Activated T-cell treated with anti-CD3 and anti-CD28 coated beads for 24 hours (primary cell): ENCODE data around the gene FCRL5.
"Not testable (repeated sequence)": the region's sequence is repeated elsewhere in the genome, so short reads cannot be mapped to it uniquely, and the experiment has no call there.

Source experiments
- DNase-seq: peaks from one replicate; pipeline ENCODE4 v3.0.0-alpha.2; 2020; ENCODE audit warnings: low read depth

Gene FCRL5

DNA sequence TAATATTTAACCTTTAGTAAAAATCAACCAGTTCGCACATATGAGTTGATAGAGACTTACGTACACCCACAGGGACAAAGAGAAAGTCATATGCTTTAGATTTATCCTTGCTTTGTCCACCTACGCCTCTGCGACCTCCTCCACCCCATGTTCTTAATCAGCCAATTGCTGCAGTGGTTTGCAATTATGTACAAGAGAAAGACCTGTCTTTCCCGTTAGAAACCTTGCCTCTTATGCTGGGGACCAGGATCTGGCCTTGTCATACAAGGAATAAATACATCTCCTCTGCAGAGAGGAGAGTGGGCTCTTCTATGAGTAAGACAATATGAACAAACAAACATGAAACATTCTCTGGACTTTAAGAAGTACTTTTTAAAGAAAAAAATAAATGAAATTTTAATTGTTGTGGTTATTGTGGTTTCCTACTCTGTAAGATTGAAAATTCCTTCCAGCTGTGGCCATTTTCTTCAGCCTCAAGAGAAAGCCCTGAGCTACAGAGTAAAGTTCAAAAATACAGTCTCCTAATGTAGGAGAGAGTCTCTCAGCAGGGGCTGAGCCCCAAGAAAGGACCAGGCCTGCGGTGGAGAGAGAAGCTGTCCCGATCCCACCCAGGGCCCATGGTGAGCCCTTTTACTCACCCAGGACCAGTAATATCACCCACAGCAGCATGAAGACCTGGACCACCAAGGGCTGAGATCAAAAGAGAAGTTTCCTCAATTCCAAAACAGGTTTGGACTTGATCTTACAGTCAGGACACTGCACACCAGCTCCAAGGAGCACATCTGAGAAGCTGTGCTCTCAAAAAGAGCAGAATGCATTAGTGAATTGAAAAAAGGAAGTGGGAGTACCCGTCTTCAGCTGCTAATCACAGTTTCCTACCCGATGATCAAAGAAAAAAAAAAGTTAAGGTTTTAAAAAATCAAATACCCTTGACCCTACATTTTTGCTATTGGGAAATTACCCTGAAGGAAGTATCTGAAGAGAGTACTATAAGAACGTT is at the start of gene FCRL5:
FCRL5 (minus strand) TSS at position 822 of the 1,000 bp plus-strand sequence; CDS start at position 669, 153 bp downstream.
- no peak for DNase-seq

GRCh38 chr1:157600236-157600635 is 47.9 kb upstream of the FCRL5 start:
- no peak for DNase-seq

- no peak for DNase-seq
Measured at GRCh38 chr1:157597959-157598667, 45.8 kb upstream of the FCRL5 start, which contains the start of gene FCRL4. TSS of gene FCRL4 (minus strand) at chr1:157598085. CDS start at chr1:157597944, 141 bp downstream.

DNA sequence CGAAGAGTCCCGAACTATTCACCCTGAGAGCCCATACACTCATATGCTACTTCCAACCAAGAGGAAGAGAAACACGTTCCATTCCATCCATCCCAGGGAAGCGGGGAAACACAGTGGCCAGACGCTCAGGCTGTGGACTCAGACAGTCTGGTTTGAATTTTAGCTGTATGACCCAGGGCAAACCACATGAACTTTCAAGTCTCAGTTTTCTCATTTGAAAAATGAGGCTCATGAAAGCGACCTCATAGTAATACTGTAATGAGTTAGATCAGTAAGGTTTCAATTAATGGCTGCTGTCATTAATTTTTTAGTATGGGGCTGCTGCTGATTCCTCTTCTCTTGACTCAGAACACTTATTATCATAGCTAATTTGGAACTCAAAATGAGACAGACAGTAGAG is 44.1 kb upstream of the FCRL5 start:
- DNase-seq, result no peak

DNA sequence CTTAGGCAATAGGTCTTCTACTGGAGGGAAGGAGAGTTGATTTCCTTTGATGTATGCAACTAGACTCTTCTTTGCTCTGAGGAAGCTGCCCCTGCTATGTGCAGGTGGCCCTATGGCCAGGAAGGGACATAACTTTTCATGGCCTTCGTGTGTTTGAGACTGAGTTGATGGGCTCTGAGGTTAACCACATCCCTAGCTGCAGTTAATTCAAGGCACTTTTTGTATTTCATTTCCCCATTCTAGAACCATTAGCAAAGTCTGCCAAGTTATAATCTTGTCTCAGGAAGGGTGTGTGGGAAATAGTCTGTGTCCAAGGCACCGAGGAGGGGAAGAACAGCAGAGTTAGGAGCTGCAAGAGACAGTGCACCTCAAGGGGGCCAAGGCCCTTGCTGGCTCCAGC is 43.0 kb upstream of the FCRL5 start:
- DNase-seq, result no peak

GRCh38 chr1:157585984-157586383 is 33.7 kb upstream of the FCRL5 start:
- no peak for DNase-seq

DNA sequence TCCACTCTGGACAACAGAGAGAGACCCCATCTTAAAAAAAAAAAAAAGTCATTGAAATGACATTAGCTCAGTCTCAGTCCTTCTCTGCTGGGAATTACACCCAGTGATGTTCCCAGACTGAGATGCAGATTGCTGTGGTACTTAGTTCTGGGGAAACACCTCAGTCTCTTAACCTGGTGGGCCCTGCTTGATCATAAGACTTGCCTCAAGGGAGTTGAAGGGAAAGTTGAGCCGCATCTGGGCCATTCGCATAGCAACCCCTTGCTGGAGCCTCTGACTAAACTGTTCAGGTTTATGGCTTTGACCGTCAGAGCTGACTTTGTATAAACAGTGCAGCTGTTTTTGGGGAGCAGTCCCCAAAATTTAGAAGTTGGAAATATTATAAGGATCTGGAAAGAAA is 32.2 kb upstream of the FCRL5 start:
- DNase-seq, result no peak

GRCh38 chr1:157580828-157581210 is 28.5 kb upstream of the FCRL5 start:
- DNase-seq, result no peak

DNA sequence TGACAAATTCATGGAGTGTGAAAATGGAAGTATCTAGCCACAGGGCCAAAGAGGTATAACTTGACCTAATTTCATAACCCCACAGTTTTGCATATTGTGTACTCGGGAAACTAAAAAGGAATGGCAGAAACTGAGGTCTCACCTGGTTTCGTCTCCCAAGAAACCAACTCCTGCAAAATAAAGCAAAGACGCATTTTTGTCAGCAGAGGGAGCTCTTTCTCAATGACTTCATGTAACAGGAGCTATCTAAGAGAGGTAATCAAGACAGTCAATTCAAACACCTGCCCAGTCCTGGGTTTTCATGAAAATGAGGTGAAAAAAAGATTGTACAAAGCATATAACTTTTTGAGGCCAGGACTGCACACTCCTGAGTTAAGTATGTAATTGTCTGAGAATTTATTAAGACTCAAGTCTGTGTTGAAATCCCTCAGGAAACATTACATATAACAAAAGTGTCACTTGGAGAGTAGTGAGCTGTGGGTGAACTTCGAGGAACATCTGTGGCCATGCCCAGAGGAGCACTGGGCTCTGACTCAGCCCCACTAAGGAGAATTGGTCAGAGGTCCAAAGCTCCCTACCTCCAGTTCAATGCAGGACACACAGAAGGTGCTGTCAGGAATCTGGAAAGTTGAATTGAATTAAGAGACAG is 28.0 kb upstream of the FCRL5 start:
- no peak for DNase-seq

GRCh38 chr1:157577420-157577819 is 25.1 kb upstream of the FCRL5 start:
- DNase-seq, result no peak

DNA sequence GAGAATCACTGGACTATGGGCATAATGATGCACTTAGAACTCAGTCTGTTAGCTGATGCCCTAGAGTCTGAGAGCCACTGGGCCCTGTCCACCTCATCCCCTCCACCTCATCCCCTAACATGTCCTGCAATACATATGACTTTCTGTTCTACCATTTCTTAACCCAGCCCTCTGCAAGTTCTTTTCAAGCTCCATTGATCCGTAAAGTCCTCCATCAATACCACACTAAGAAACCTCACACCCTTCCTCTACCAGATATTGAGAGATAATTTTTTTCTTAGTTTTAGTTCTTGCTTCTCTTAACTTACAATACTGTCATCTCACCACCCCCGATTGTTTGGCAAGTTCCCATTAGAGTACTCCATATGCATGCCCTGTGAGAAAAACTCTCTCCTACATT is 23.4 kb upstream of the FCRL5 start:
- DNase-seq, result no peak

- no peak for DNase-seq
Measured at GRCh38 chr1:157574836-157575235, 22.5 kb upstream of the FCRL5 start.

DNA sequence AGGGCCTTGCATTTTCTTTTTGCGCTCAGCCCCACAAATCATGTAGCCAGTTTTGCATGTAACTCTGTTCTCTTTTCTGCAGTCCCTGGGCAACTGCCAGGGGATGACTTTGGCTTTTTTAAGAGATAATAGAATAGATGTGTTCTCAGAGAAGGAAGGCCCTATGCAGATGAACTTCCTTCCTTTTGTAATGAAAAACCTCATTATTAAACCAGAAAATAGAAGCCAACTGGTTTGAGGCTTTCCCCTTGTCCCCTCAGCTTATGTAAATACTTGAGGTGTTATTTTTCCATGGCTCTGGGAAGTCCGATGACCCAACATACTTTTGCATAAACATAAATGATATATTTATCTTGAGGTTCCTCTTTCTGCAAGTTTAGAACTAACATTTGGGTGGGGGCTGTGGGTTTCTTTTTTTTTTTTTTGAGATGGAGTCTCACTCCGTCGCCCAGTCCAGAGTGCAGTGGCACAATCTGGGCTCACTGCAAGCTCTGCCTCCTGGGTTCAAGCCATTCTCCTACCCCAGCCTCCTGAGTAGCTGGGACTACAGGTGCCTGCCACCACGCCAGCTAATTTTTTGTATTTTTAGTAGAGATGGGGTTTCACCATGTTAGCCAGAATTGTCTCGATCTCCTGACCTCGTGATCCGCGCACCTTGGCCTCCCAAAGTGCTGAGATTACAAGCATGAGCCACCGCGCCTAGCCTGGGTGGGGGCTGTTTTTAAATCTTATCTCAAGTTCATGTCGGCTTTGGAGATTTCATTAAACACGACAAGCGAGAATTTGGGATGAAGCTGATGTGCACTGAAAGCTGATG is 14.4 kb upstream of the FCRL5 start:
- DNase-seq, result no peak

DNA sequence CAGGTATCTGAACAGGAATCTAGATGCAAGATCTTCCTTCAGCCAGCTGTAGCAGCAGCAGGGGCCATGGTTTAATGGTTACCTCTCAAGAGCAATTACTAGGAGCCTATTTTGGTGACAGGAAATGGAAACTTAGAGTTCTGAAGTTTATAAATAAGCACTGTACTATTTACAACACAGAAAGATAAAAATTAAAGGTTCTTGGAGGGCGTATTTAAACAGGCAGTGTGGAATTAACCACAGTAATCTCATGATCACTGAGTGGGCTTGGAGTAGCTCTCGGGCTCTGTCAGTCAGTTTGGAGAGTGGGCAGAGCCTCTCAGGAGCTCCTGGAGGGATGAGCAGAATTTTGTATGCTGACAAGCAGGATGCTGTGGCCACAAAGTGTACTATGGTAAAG is 10.2 kb upstream of the FCRL5 start:
- no peak for DNase-seq

DNA sequence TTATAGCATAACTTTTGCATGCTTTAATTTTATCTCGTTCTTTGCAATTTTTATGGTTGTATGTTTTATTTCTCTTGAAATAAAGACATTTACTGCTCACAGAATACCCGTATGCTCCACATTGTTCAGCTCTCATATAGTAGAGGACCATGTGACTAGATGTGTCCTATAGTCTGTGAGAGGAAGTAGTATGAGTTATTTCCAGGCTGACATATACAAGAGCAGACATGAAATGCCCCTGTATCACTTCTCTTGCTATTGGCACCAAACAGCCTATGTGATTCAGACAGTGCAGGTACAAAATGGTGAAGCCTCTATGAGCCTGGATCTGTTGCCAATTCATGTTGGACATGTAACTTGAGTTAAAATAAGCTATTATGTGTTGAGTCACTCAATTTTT is 5.8 kb upstream of the FCRL5 start:
- no peak for DNase-seq

DNA sequence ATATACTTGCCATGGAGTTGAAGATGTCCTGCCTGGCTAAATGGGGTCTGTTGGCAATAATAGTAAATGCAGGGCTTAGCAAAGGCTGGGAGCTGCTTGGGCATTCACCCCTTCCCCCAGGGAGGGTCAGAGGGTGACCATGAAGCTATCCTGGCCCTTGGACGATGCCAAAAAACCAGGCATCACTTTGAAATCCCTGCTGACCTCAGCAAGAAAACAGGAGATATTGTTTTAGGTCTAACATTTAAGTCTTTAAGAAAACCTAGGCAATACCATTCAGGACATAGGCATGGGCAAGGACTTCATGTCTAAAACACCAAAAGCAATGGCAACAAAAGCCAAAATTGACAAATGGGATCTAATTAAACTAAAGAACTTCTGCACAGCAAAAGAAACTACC is 4.2 kb downstream of the FCRL5 start:
- not testable (repeated sequence) for DNase-seq

- no peak for DNase-seq
Measured at GRCh38 chr1:157542676-157543075, 9.6 kb downstream of the FCRL5 start.

DNA sequence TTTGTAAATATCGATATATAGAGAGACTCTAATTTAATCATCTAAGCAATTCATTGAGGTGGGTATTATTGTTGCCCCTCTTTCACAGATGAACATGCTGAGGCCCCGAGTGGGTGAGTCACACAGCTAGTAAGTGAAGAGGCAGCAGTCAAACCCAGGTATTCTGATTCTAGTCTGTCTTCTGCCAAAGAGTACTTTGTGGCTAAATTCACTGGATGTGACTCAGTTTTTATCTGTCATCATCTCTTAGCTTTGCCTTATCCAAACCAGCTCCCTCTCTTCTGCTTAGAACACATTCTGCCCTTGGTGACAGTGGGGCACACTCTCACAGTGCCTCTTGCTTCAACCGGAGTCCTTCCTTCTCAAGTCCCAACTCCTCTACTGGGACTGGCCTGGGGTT is 11.5 kb downstream of the FCRL5 start:
- DNase-seq, result no peak

- DNase-seq, result no peak
Measured at GRCh38 chr1:157540160-157540748, 12.1 kb downstream of the FCRL5 start.

DNA sequence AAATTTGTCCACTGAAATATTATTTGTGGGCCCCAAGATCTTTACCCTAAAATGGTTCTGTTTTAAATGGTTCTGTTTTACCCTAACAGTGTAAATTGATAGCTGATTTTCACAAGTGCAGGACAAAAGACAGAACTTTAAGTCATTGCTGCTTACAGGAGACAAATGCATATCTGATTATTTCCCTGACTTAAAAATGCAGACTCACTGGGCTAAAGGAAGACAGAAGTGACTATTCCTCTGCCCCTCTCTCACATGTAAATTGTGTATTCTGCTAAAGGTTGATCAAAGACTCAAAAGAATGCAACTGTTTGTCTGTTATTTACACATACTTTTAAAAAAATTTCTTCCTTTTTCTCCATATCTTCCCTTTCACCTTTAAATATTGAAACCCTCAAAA is 12.7 kb downstream of the FCRL5 start:
- DNase-seq, result no peak

DNA sequence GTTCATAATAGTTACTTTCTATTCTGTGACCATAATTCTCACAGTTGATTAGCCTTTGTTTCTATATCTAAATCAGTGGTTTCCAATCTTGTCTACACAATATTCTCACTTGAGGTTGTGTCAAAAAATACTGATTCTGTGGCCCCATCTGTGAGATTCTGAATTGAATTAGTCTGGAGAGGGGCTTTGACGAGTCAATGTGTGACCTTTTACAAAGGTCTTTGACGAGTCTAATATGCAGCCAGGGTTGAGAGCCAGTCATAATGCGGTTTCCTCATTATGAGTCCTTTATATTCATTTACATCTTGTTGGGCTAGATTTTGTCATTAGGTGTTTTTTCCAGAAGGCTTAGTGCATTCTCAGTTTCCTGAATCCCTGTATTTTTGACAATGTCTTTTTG is 19.7 kb downstream of the FCRL5 start:
- no peak for DNase-seq
